Heart left ventricle (tissue), 16 donors: ENCODE measurements around the gene GPR160. TPM values are rescaled to one million over a fixed set of nuclear protein-coding genes. Genes with fewer than 3 reads are reported as not detected.

Source experiments
- ATAC-seq, 4 donors: fragments of 200-7000 bp; cut with Tn5 transposase; one replicate each; pipeline ENCODE4 v1.9.1; 2020 to 2022; ENCODE audit warnings: moderate library complexity in 4 of 4, mild to moderate bottlenecking in 3 of 4, moderate number of reproducible peaks in 1 of 4
- DNase-seq, 5 donors: peaks; one replicate each; pipeline ENCODE4 v3.0.0-alpha.2; 2020
- H3K27ac ChIP-seq, 12 donors: fragments of 200-600 bp; sonication (generic) in 4 of 12; one replicate each; pipeline versions ENCODE4 v1.5.0 to v1.8.0; 2016 to 2022; ENCODE audit warnings: mild to moderate bottlenecking in 2 of 12
- H3K27me3 ChIP-seq, 9 donors: fragments of 200-600 bp; sonication (generic) in 2 of 9; one replicate each; pipeline versions ENCODE4 v1.5.1 to v1.8.0; 2016 to 2022; ENCODE audit warnings: mild to moderate bottlenecking in 3 of 9
- H3K36me3 ChIP-seq, 9 donors: fragments of 200-600 bp; sonication (generic) in 2 of 9; one replicate each; pipeline versions ENCODE4 v1.5.0 to v1.8.0; 2018 to 2022; ENCODE audit warnings: mild to moderate bottlenecking in 2 of 9
- H3K4me1 ChIP-seq, 12 donors: fragments of 200-600 bp; sonication (generic) in 4 of 12; one replicate each; pipeline versions ENCODE4 v1.5.0 to v1.8.0; 2016 to 2022; ENCODE audit warnings: mild to moderate bottlenecking in 3 of 12
- H3K4me3 ChIP-seq, 12 donors: fragments of 200-600 bp; sonication (generic) in 4 of 12; one replicate each; pipeline versions ENCODE4 v1.5.0 to v1.8.0; 2017 to 2022; ENCODE audit warnings: mild to moderate bottlenecking in 9 of 12, moderate library complexity in 4 of 12
- H3K9me3 ChIP-seq, 12 donors: fragments of 200-600 bp; sonication (generic) in 4 of 12; one replicate each; pipeline versions ENCODE4 v1.5.0 to v1.8.0; 2016 to 2022; ENCODE audit warnings: mild to moderate bottlenecking in 1 of 12
- CTCF ChIP-seq, 12 donors: fragments of 200-600 bp; sonication (generic) in 4 of 12; IDR thresholded peaks; one replicate each; pipeline versions ENCODE4 v1.5.0 to v1.8.0; 2018 to 2022; ENCODE audit warnings: antibody characterized with exemption in 12 of 12, mild to moderate bottlenecking in 5 of 12
- POLR2A ChIP-seq, 2 donors: fragments of 450-650 bp; IDR thresholded peaks; one replicate each; pipeline ENCODE4 v1.6.1; 2017; ENCODE audit warnings: antibody characterized with exemption in 2 of 2, mild to moderate bottlenecking in 2 of 2, moderate library complexity in 2 of 2
- WGBS, 4 donors: extraction: QIAGEN DNeasy Blood & Tissue Kit in 2 of 4; methylation state at CpG; one replicate each; pipeline versions ENCODE4 v1.1.5 to v1.1.7; 2013 to 2018; 5-methylcytosine and 5-hydroxymethylcytosine counted together
- intact Hi-C, 10 donors: fragments of 100-400 bp; cut with DNase I; formaldehyde crosslinking; loops; one replicate each; pipeline versions ENCODE4 v1.11.1 to v1.14.2; 2022
- polyA plus RNA-seq, 2 donors: library from polyadenylated mRNA; stranded (reverse); fragments of 200-250 nt; gene quantifications; one replicate each; pipeline ENCODE4 v1.2.3, GENCODE V29; 2013
- total RNA-seq, 9 donors: library from RNA; depleted of rRNA in 2 of 9; stranded (reverse); fragments of >200 nt in 2 of 9; fragmentation: NEBNext Ultra II Directional in 3 of 9; extraction: Animal tissue kit (Norgen Biotek cat#: 25700) in 3 of 9; gene quantifications; one replicate each; pipeline versions ENCODE4 v1.1.0 to v1.2.4, GENCODE V29; 2016 to 2023
- donor health status: ischemic (EF 13 %, LVEDD 7.1; RV severe dilation, severe dysfunction).
- donor health status: healthy with polysubstance abuse.
- donor health status: DM: no; HTN: yes; CAD: no.
- donor health status: DM: no; HTN: no; CAD: no.
- donor health status: ischemic (EF 25% LVEDD 6.9; RV normal size, moderate dysfunction).
- donor health status: ischemic (EF 25% LVEDD 5.7; RV mildly dilated, moderate dysfunction).
- donor health status: healthy.
- donor health status: DM: yes; HTN: yes; CAD: no.
- donor health status: ischemic (EF 35%, LVEDD 5.7; RV mildly dilated, moderate dysfunction).
- donor health status: nonischemic (EF 11% LVEDD 7.7; RV severe dilation, severe dysfunction).
- donor health status: DM: yes; HTN: yes; CAD: no.
- donor health status: PGD.
- donor health status: ischemic (EF 29% LVEDD 5.4; RV normal size, mild dysfunction).
- donor health status: nonischemic (EF 23%, LVEDD 6.1; RV moderate dilation, normal function).

The GPR160 gene
- total and polyA plus RNA-seq, 11 donors, result 0.28 to 2.6 (median 0.99) TPM

- Histone ChIP-seq H3K4me3 (peak overlapping the region in 1 of 12 donors; percentile 7), H3K27me3 (peaks cover 0 to 5% (median 0%) of the 10 kb centered on the region in 9 donors), H3K9me3 (no peaks in the 10 kb centered on the region), H3K36me3 (no peaks in the 10 kb centered on the region), H3K27ac (peak overlapping the region in 1 of 12 donors; percentile 92), H3K4me1 (peaks cover 0 to 10% (median 0%) of the 10 kb centered on the region in 12 donors)
- DNase-seq (no peak), ATAC-seq (peak in 1 of 4 donors; percentile 30)
- no peak for TF ChIP-seq POLR2A (IDR thresholded peaks at IDR 0.05)
- TF ChIP-seq CTCF (IDR thresholded peaks at IDR 0.05), result no peak
- intact Hi-C loops, result loop anchor here in 1 of 10 donors (10.0 kb wide), 1 partner anchor 179 kb away; the partner anchor contains the start of gene LRRC31
- WGBS, 4 donors, result 83 to 91% (median 90%) methylated on average over 8 of the region's 8 CpGs
Observed at GRCh38 chr3:170044271-170044670, 6.5 kb downstream of the GPR160 start.

- Histone ChIP-seq H3K9me3 (no peaks in the 10 kb centered on the region), H3K36me3 (no peaks in the 10 kb centered on the region), H3K27me3 (peaks cover 0 to 4% (median 0%) of the 10 kb centered on the region in 9 donors), H3K4me1 (peaks cover 0 to 10% (median 1%) of the 10 kb centered on the region in 12 donors), H3K27ac (peak overlapping the region in 1 of 12 donors; percentile 92), H3K4me3 (peak overlapping the region in 1 of 12 donors; percentile 7)
- ATAC-seq (peak in 1 of 4 donors; percentile 29), DNase-seq (no peak)
- intact Hi-C loops, result loop anchor here in 1 of 10 donors (10.0 kb wide), 1 partner anchor 180 kb away; the partner anchor contains the start of gene LRRC31
- 78 to 85% (median 81%) methylated on average over 8 of the region's 8 CpGs for WGBS, 4 donors
- TF ChIP-seq POLR2A (IDR thresholded peaks at IDR 0.05) (no peak), CTCF (IDR thresholded peaks at IDR 0.05) (no peak)
Observed at GRCh38 chr3:170044795-170045244, 7.0 kb downstream of the GPR160 start.

GRCh38 chr3:170046269-170047132, 8.7 kb downstream of the GPR160 start:
- peaks cover 0 to 10% (median 1%) of the 10 kb centered on the region in 12 donors for H3K4me1 ChIP-seq
- no peak for ATAC-seq
- no peaks in the 10 kb centered on the region for H3K36me3 ChIP-seq
- WGBS, 4 donors, result 81 to 88% (median 84%) methylated on average over 5 of the region's 5 CpGs
- no peak overlapping the region for H3K4me3 ChIP-seq
- no peaks in the 10 kb centered on the region for H3K9me3 ChIP-seq
- H3K27ac ChIP-seq, result no peak overlapping the region
- TF ChIP-seq CTCF (IDR thresholded peaks at IDR 0.05) (no peak), POLR2A (IDR thresholded peaks at IDR 0.05) (no peak)
- peaks cover 0 to 4% (median 0%) of the 10 kb centered on the region in 9 donors for H3K27me3 ChIP-seq
- DNase-seq, result no peak
- intact Hi-C loops, result loop anchor here in 1 of 10 donors (10.0 kb wide), 1 partner anchor 182 kb away; the partner anchor contains the start of gene LRRC31

- H3K27me3 ChIP-seq, result no peaks in the 10 kb centered on the region
- H3K4me1 ChIP-seq, result peaks cover 0 to 10% (median 1%) of the 10 kb centered on the region in 12 donors
- no peaks in the 10 kb centered on the region for H3K36me3 ChIP-seq
- no peak for DNase-seq
- 95 to 99% (median 95%) methylated on average over 3 of the region's 3 CpGs for WGBS, 4 donors
- H3K27ac ChIP-seq, result no peak overlapping the region
- ATAC-seq, result no peak
- no peaks in the 10 kb centered on the region for H3K9me3 ChIP-seq
- intact Hi-C loops, result loop anchor here in 1 of 10 donors (10.0 kb wide), 1 partner anchor 182 kb away; the partner anchor contains the start of gene LRRC31
- TF ChIP-seq CTCF (IDR thresholded peaks at IDR 0.05) (no peak), POLR2A (IDR thresholded peaks at IDR 0.05) (no peak)
- H3K4me3 ChIP-seq, result no peak overlapping the region
Observed at GRCh38 chr3:170047133-170047404, 9.3 kb downstream of the GPR160 start.
